A549 (cell line): ENCODE measurements around the gene PPP1R1A. TPM values are rescaled to one million over a fixed set of nuclear protein-coding genes. Genes with fewer than 3 reads are reported as not detected.
A peak's percentile ranks its signal among the peaks of the same experiment; 100 is the strongest.

Experiments used
- ATAC-seq, 2 experiments: fragments of 200-7000 bp in 1 of 2; fragments of >200 bp in 1 of 2; cut with Nextera tagmentation in 1 of 2; cut with Tn5 transposase in 1 of 2; 3 replicates each; pipeline versions ENCODE4 v1.8.0 to v1.9.1; 2018 to 2020; ENCODE audit warnings: mild to moderate bottlenecking in 1 of 2, moderate library complexity in 1 of 2
- CTCF ChIA-PET: fragments of 300-600 bp; sonication (Branson Sonifier 250); formaldehyde crosslinking; extraction: SDS; loops from one replicate; lab custom pipeline; 2021; ENCODE audit warnings: antibody characterized with exemption, inconsistent platforms; lab: Yijun Ruan, JAX
- POLR2A ChIA-PET: fragments of 350-600 bp; formaldehyde crosslinking; extraction: SDS; loops from one replicate; lab custom pipeline; 2021; ENCODE audit warnings: antibody characterized with exemption, inconsistent platforms; lab: Yijun Ruan, JAX
- DNase-seq, 2 experiments: peaks; one replicate each; pipeline versions ENCODE4 v3.0.0 to v3.0.0-alpha.2; 2011 to 2016; ENCODE audit warnings: low read depth in 1 of 2, low spot score in 1 of 2
- FAIRE-seq: peaks from 2 replicates; lab custom pipeline; 2011; peaks lifted over from hg19 to GRCh38; lab: Jason Lieb, UNC
- H3K27ac ChIP-seq, 2 experiments: fragments of >200 bp; sonication (Bioruptor Twin); formaldehyde crosslinking; 3 replicates each; pipeline ENCODE4 v1.5.1; 2016 to 2017
- H3K4me1 ChIP-seq: fragments of >200 bp; sonication (Bioruptor Twin); formaldehyde crosslinking; 3 replicates; pipeline ENCODE4 v1.6.1; 2016
- H3K4me2 ChIP-seq: fragments of >200 bp; sonication (Bioruptor Twin); formaldehyde crosslinking; 3 replicates; pipeline ENCODE4 v1.6.1; 2016
- H3K4me3 ChIP-seq: fragments of >200 bp; sonication (Bioruptor Twin); formaldehyde crosslinking; 3 replicates; pipeline ENCODE4 v1.5.1; 2016
- H3K9me3 ChIP-seq: fragments of >200 bp; sonication (Bioruptor Twin); formaldehyde crosslinking; 3 replicates; pipeline ENCODE4 v1.6.1; 2016
- BCL3 ChIP-seq: fragments of >200 bp; sonication (Bioruptor Twin); formaldehyde crosslinking; IDR thresholded peaks from 3 replicates; pipeline ENCODE4 v1.6.1; 2016
- BHLHE40 ChIP-seq: IDR thresholded peaks from 2 replicates; pipeline ENCODE4 v1.6.1; 2012; ENCODE audit warnings: low read depth, low read length, inconsistent platforms
- CEBPB ChIP-seq, 2 experiments: fragments of >200 bp in 1 of 2; sonication (Bioruptor Twin) in 1 of 2; formaldehyde crosslinking in 1 of 2; IDR thresholded peaks; 2 replicates each; pipeline ENCODE4 v1.6.1; 2012 to 2016
- CHD4 ChIP-seq: fragments of 200-600 bp; sonication (generic); IDR thresholded peaks from 2 replicates; pipeline ENCODE4 v1.6.1; 2016; ENCODE audit warnings: antibody characterized with exemption, mild to moderate bottlenecking, borderline replicate concordance
- CTCF ChIP-seq: fragments of >200 bp; sonication (Bioruptor Twin); formaldehyde crosslinking; IDR thresholded peaks from 3 replicates; pipeline ENCODE4 v1.5.1; 2016
- E2F6 ChIP-seq: IDR thresholded peaks from 2 replicates; pipeline ENCODE4 v1.6.1; 2012; ENCODE audit warnings: low read depth, borderline replicate concordance
- EHMT2 ChIP-seq: fragments of 200-600 bp; sonication (generic); IDR thresholded peaks from 2 replicates; pipeline ENCODE4 v1.6.1; 2016; ENCODE audit warnings: antibody characterized with exemption, low read depth, mild to moderate bottlenecking, moderate library complexity
- EP300 ChIP-seq, 2 experiments: fragments of >200 bp; sonication (Bioruptor Twin); formaldehyde crosslinking; IDR thresholded peaks; 2 replicates in 1 of 2; 3 replicates in 1 of 2; pipeline ENCODE4 v1.6.1; 2016 to 2017
- ESRRA ChIP-seq: fragments of 150-350 bp; IDR thresholded peaks from 2 replicates; pipeline ENCODE4 v1.6.1; 2014; ENCODE audit warnings: mild to moderate bottlenecking, low read length, borderline replicate concordance
- FOSL2 ChIP-seq, 2 experiments: fragments of 450-650 bp in 1 of 2; fragments of >200 bp in 1 of 2; sonication (Bioruptor Twin) in 1 of 2; formaldehyde crosslinking; IDR thresholded peaks; 2 replicates each; pipeline versions ENCODE4 v1.5.0 to v1.6.1; 2016 to 2020; ENCODE audit warnings: mild to moderate bottlenecking in 1 of 2, moderate library complexity in 1 of 2
- GATA3 ChIP-seq: IDR thresholded peaks from 2 replicates; pipeline ENCODE4 v1.6.1; 2012; ENCODE audit warnings: borderline replicate concordance
- HDAC2 ChIP-seq: fragments of 200-600 bp; sonication (generic); IDR thresholded peaks from 2 replicates; pipeline ENCODE4 v1.6.1; 2016
- HMGXB4 ChIP-seq: fragments of 250-450 bp; sonication (Bioruptor Pico); IDR thresholded peaks from 2 replicates; pipeline ENCODE4 v1.5.0; 2021; ENCODE audit warnings: mild to moderate bottlenecking, moderate library complexity, borderline replicate concordance
- KDM5A ChIP-seq: fragments of 200-600 bp; sonication (generic); IDR thresholded peaks from 2 replicates; pipeline ENCODE4 v1.6.1; 2016; ENCODE audit warnings: antibody characterized with exemption, mild to moderate bottlenecking
- MAZ ChIP-seq: fragments of 150-350 bp; IDR thresholded peaks from 2 replicates; pipeline ENCODE4 v1.6.1; 2014; ENCODE audit warnings: antibody characterized with exemption, low read depth, low read length, borderline replicate concordance
- NPAS2 ChIP-seq: fragments of 250-450 bp; sonication (Bioruptor Pico); IDR thresholded peaks from 2 replicates; pipeline ENCODE4 v1.8.0; 2022; ENCODE audit warnings: mild to moderate bottlenecking, moderate library complexity, borderline replicate concordance
- RFX5 ChIP-seq: fragments of 450-650 bp; IDR thresholded peaks from 2 replicates; pipeline ENCODE4 v1.7.1; 2014; ENCODE audit warnings: antibody characterized with exemption, mild to moderate bottlenecking, moderate library complexity
- SREBF2 ChIP-seq: fragments of 450-650 bp; IDR thresholded peaks from 2 replicates; pipeline ENCODE4 v1.6.1; 2014; ENCODE audit warnings: mild to moderate bottlenecking, moderate library complexity
- TP53 ChIP-seq: fragments of 250-450 bp; sonication (Bioruptor Pico); IDR thresholded peaks from 2 replicates; pipeline ENCODE4 v1.5.0; 2021; ENCODE audit warnings: mild to moderate bottlenecking, moderate library complexity
- ZSCAN20 ChIP-seq: fragments of 250-450 bp; sonication (Bioruptor Pico); IDR thresholded peaks from 2 replicates; pipeline ENCODE4 v1.8.0; 2022; ENCODE audit warnings: mild to moderate bottlenecking, moderate library complexity
- WGBS: methylation state at CpG from one replicate; pipeline ENCODE4 v1.1.6; 2017; ENCODE audit errors: missing lambda C conversion rate; 5-methylcytosine and 5-hydroxymethylcytosine counted together
- polyA plus RNA-seq, 4 experiments: library from polyadenylated mRNA; depleted of rRNA in 3 of 4; stranded (reverse); fragments of >200 nt; fragmentation: RNase III in 1 of 4; extraction: RNeasy Plus Mini Kit Qiagen cat#74134 plus additional on column Dnase treatment in 1 of 4; gene quantifications; 2 replicates in 3 of 4; 3 replicates in 1 of 4; pipeline ENCODE4 v1.2.3, GENCODE V29; 2011 to 2017

Gene PPP1R1A
- polyA plus RNA-seq, 2 of the 4 experiments (the other 2 are of a cell fraction), result 0.09 TPM; not detected in 1

DNA sequence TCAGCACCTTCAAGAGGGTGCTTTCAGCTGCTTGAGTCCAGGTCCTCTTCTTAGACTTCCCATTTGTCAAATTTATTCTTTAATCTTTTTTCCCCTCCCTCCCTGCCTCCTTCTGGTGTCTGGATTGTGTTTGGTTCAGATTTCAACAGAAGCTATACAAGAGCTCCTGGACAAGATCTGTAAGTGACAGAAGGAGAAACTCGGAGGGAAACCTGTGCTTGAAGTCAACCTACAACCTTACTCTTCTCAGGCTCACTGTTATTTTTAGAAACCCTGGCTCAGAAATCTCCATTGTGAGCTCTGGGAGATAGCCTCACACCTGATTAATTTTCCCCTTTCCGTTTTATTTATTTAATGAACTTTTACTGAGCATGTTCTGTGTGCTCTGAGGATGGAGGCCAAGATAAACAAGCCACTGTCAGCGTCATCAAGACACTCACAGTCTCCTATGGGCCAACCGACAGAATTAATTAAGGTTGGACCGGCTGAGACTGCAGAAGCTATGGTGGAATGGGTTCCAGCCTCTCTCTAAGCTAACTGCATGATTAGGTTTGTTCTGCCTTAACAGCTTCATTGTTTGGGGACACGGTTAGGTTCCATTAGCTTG lies 25.6 kb downstream of the PPP1R1A start:
- ChIA-PET POLR2A (no interaction called here), CTCF (interaction anchor here (1.2 to 7.5 kb wide), 4 partner anchors 9 to 33 kb away, joined by 3 to 65 read pairs (median 4); no protein-coding TSS in a partner anchor)
- no peak overlapping the region for H3K4me2 ChIP-seq
- H3K4me1 ChIP-seq, result peaks cover 4% of the 10 kb centered on the region; the same call in 1 of the 3 replicates
- WGBS, result 13% methylated on average over 6 of the region's 6 CpGs
- H3K9me3 ChIP-seq, result no peaks in the 10 kb centered on the region
- H3K4me3 ChIP-seq, result no peak overlapping the region
- ATAC-seq, result no peak
- H3K27ac ChIP-seq, result no peak overlapping the region
- no peak for FAIRE-seq
- no peak for TF ChIP-seq ESRRA
- DNase-seq, result no peak

DNA sequence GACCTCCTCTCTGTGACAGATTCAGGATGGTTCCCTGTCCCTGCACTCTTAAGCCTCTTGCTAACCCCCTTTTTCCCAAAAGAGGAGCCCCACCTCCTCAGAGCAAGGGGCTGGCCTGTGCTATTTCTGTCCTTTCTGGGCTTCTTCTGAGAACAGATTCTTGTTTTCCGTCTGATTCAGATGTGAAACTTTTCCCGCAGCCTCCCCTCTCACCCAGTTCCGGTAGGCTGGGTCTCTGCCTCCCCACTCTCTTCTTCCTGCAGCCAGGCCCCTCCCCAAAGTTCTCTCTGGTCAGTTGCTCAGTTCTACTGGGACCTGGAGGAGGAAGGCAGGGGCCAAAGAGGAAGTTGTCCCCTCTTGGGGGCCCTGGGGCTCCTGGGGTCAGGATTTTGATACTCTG lies 27.3 kb downstream of the PPP1R1A start:
- 87% methylated on average over 2 of the region's 3 CpGs for WGBS
- no peak overlapping the region; the same call in 2 of the 3 replicates for H3K4me3 ChIP-seq
- H3K27ac ChIP-seq, result no peak overlapping the region
- peaks cover 4% of the 10 kb centered on the region; the same call in 1 of the 3 replicates for H3K4me1 ChIP-seq
- ChIA-PET POLR2A (interaction anchor here (1.6 kb wide), 1 partner anchor 12 kb away, joined by 4 read pairs; the partner anchor contains the start of gene PDE1B), CTCF (interaction anchor here (0.7 to 1.5 kb wide), 4 partner anchors 18 to 162 kb away, joined by 3 to 12 read pairs (median 4); no protein-coding TSS in a partner anchor)
- H3K4me2 ChIP-seq, result peak overlapping the region; percentile 73; the same call in 1 of the 3 replicates
- ATAC-seq (no peak), FAIRE-seq (no peak), DNase-seq (no peak)
- TF ChIP-seq EP300 (IDR thresholded peaks at IDR 0.05) (no peak), CHD4 (no peak), BHLHE40 (no peak), NPAS2 (no peak), GATA3 (no peak), TP53 (no peak), E2F6 (no peak), CEBPB (IDR thresholded peaks at IDR 0.05) (no peak), ESRRA (no peak), KDM5A (no peak), SREBF2 (no peak), FOSL2 (IDR thresholded peaks at IDR 0.05) (no peak), FOSL2 (CRISPR knock-in tag; IDR thresholded peaks at IDR 0.05) (no peak)
- no peaks in the 10 kb centered on the region for H3K9me3 ChIP-seq

DNA sequence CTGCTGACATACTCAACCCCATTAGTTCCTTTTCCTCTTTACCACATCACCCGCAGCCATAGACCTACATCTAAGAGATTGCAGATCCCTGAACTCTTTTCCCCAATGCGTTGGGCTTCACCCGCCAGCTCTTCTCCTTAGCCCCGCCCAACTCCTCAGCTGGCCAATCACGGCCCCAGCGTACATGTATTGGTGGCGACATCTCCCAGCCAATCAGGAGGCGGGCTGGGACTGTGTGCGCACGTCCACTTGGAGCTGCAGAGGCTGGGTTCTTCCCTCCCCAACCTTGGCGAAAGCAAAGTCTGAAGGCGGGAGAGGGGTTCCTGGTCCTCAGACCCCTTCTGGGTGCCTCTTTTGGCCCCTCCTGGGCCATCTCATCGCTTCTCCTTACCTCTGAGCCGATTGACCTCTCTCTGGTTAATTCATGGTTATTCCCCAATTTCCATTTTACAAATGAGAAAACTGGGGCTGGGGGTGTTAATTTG lies 28.0 kb downstream of the PPP1R1A start:
- Histone ChIP-seq H3K4me2 (peak overlapping the region; percentile 73), H3K4me3 (peak overlapping the region; percentile 39), H3K4me1 (peaks cover under 1% of the 10 kb centered on the region; the same call in 1 of the 3 replicates), H3K27ac (peak overlapping the region in 1 of 2 experiments; percentile 44; a peak in 2 of 6 replicates), H3K9me3 (no peaks in the 10 kb centered on the region)
- DNase-seq (peak; percentile 80 to 94), FAIRE-seq (no peak), ATAC-seq (peak; percentile 91 to 99)
- no peak for TF ChIP-seq ZSCAN20 (CRISPR knock-in tag)
- TF ChIP-seq FOSL2 (IDR thresholded peaks at IDR 0.05), result no peak
- TF ChIP-seq FOSL2 (CRISPR knock-in tag; IDR thresholded peaks at IDR 0.05), result no peak
- 0 out of 2 replicates have a peak, but pooled peaks have one; percentile 39 for TF ChIP-seq RFX5
- TF ChIP-seq CTCF, result no peak
- no peak for TF ChIP-seq ESRRA
- POLR2A ChIA-PET, result interaction anchor here (1.6 kb wide), 1 partner anchor 11 kb away, joined by 4 read pairs; the partner anchor contains the start of gene PDE1B
- CTCF ChIA-PET, result interaction anchor here (0.7 to 1.5 kb wide), 4 partner anchors 19 to 161 kb away, joined by 3 to 12 read pairs (median 4); no protein-coding TSS in a partner anchor
- WGBS, result 3% methylated on average over 14 of the region's 14 CpGs

- no peak for FAIRE-seq
- TF ChIP-seq EHMT2 (no peak), BCL3 (no peak), MAZ (no peak), HDAC2 (no peak), HMGXB4 (CRISPR knock-in tag) (no peak)
Observed at GRCh38 chr12:54558759-54559158, 29.7 kb downstream of the PPP1R1A start.

More at GRCh38 chr12:54558759-54559158, 29.7 kb downstream of the PPP1R1A start:
- no peak overlapping the region for H3K27ac ChIP-seq
- 81% methylated on average over 1 of the region's 1 CpG for WGBS
- H3K4me3 ChIP-seq, result no peak overlapping the region
- ChIA-PET CTCF (interaction anchor here (1.2 to 1.5 kb wide), 2 partner anchors 21 to 31 kb away, joined by 3 to 4 read pairs; no protein-coding TSS in a partner anchor), POLR2A (no interaction called here)
- no peaks in the 10 kb centered on the region for H3K4me1 ChIP-seq
- ATAC-seq, result no peak
- H3K4me2 ChIP-seq, result no peak overlapping the region
- no peaks in the 10 kb centered on the region for H3K9me3 ChIP-seq
- no peak for DNase-seq
